HCT116 (cell line): ENCODE data around the gene NHLRC4. TPM values are rescaled to one million over a fixed set of nuclear protein-coding genes. Genes with fewer than 3 reads are reported as not detected.
A peak's percentile ranks its signal among the peaks of the same experiment; 100 is the strongest.

Source experiments
- ATAC-seq: fragments of 200-7000 bp; cut with Tn5 transposase; 2 replicates; pipeline ENCODE4 v1.9.1; 2020; ENCODE audit warnings: mild to moderate bottlenecking, moderate library complexity
- BruUV-seq: library from RNA; stranded (reverse); fragments of 400-500 nt; replicated peaks from 2 replicates; lab custom pipeline; 2021; lab: Mats Ljungman, UMichigan
- CTCF ChIA-PET: fragments of 300-600 bp; sonication (Branson Sonifier 250); formaldehyde crosslinking; loops from one replicate; lab custom pipeline; 2021; ENCODE audit warnings: antibody characterized with exemption; lab: Charles Lee
- POLR2A ChIA-PET: fragments of 300-600, 350-600 bp; sonication (Branson Sonifier 250); formaldehyde crosslinking; loops from one replicate; lab custom pipeline; 2021; ENCODE audit warnings: antibody characterized with exemption; lab: Charles Lee
- RAD21 ChIA-PET, 2 experiments: fragments of 300-600 bp; sonication (Branson Sonifier 250); formaldehyde crosslinking; loops; one replicate each; lab custom pipeline; 2023; ENCODE audit warnings: low total read pairs in 2 of 2; ENCODE audit not compliant: uncharacterized antibody in 2 of 2, unreplicated experiment in 2 of 2, low non-redundant PET in 1 of 2; lab: Charles Lee
- DNase-seq: peaks from one replicate; pipeline ENCODE4 v3.0.0-alpha.2; 2010; ENCODE audit warnings: low read depth, low spot score
- H2AFZ ChIP-seq: fragments of 200-600 bp; shearing (Covaris generic), sonication (generic); 2 replicates; pipeline ENCODE4 v1.6.1; 2017; ENCODE audit warnings: low read depth, mixed run types, mixed read lengths, antibody characterized with exemption, low read length; ENCODE audit not compliant: poor library complexity, severe bottlenecking
- H3K27ac ChIP-seq: 2 replicates; pipeline ENCODE4 v1.5.1; 2012; ENCODE audit warnings: low read depth, low read length
- H3K27me3 ChIP-seq: fragments of 200-600 bp; sonication (generic); 2 replicates; pipeline ENCODE4 v1.6.1; 2016; ENCODE audit warnings: mixed run types, low read length, mixed read lengths; ENCODE audit not compliant: insufficient read depth
- H3K36me3 ChIP-seq, 2 experiments: fragments of 200-500 bp in 1 of 2; fragments of 200-600 bp in 1 of 2; sonication (Bioruptor generic) in 1 of 2; sonication (generic) in 1 of 2; 2 replicates each; pipeline versions ENCODE4 v1.5.1 to v1.6.1; 2014 to 2016; ENCODE audit warnings: low read length in 2 of 2, inconsistent platforms in 1 of 2, mixed read lengths in 1 of 2, mixed run types in 1 of 2; ENCODE audit not compliant: insufficient read depth in 2 of 2, control insufficient read depth in 1 of 2
- H3K4me1 ChIP-seq, 2 experiments: fragments of 200-600 bp in 1 of 2; sonication (generic) in 1 of 2; 2 replicates each; pipeline versions ENCODE4 v1.5.1 to v1.6.1; 2012 to 2017; ENCODE audit warnings: low read length in 2 of 2, inconsistent platforms in 1 of 2, mild to moderate bottlenecking in 1 of 2, mixed read lengths in 1 of 2, mixed run types in 1 of 2, moderate library complexity in 1 of 2; ENCODE audit not compliant: insufficient read depth in 2 of 2, control insufficient read depth in 1 of 2
- H3K4me2 ChIP-seq: fragments of 200-600 bp; sonication (generic); 2 replicates; pipeline ENCODE4 v1.6.1; 2017; ENCODE audit warnings: mixed run types, low read length, mixed read lengths
- H3K4me3 ChIP-seq, 2 experiments: fragments of 200-600 bp in 1 of 2; sonication (generic) in 1 of 2; replicated peaks in 1 of 2; 2 replicates each; pipeline ENCODE4 v1.5.1; 2011 to 2016; ENCODE audit warnings: low read length in 2 of 2, control low read depth in 1 of 2, low read depth in 1 of 2, mild to moderate bottlenecking in 1 of 2, mixed read lengths in 1 of 2, mixed run types in 1 of 2
- H3K79me2 ChIP-seq: fragments of 200-600 bp; sonication (generic); 2 replicates; pipeline ENCODE4 v1.6.1; 2017; ENCODE audit warnings: mild to moderate bottlenecking, mixed run types, low read length, moderate library complexity, mixed read lengths; ENCODE audit not compliant: insufficient read depth
- H3K9ac ChIP-seq: fragments of 200-600 bp; sonication (generic); 2 replicates; pipeline ENCODE4 v1.6.1; 2016; ENCODE audit warnings: low read length, mixed read lengths
- H3K9me2 ChIP-seq: fragments of 200-600 bp; sonication (generic), shearing (Covaris generic); 2 replicates; pipeline ENCODE4 v1.6.1; 2017; ENCODE audit warnings: mixed run types, mild to moderate bottlenecking, moderate library complexity; ENCODE audit not compliant: insufficient read depth
- H3K9me3 ChIP-seq, 2 experiments: fragments of 200-500 bp in 1 of 2; fragments of 200-600 bp in 1 of 2; sonication (Bioruptor generic) in 1 of 2; sonication (generic) in 1 of 2; 2 replicates each; pipeline ENCODE4 v1.6.1; 2014 to 2017; ENCODE audit warnings: low read length in 2 of 2, mixed read lengths in 2 of 2, inconsistent platforms in 1 of 2, low read depth in 1 of 2, mild to moderate bottlenecking in 1 of 2, mixed run types in 1 of 2, moderate library complexity in 1 of 2; ENCODE audit not compliant: control insufficient read depth in 1 of 2, insufficient read depth in 1 of 2
- H4K20me1 ChIP-seq: fragments of 200-600 bp; sonication (generic), shearing (Covaris generic); 2 replicates; pipeline ENCODE4 v1.6.1; 2017; ENCODE audit warnings: mixed run types, mild to moderate bottlenecking, moderate library complexity; ENCODE audit not compliant: insufficient read depth
- CBX3 ChIP-seq: IDR thresholded peaks from 2 replicates; pipeline ENCODE4 v1.6.1; 2012; ENCODE audit warnings: low read depth
- ELF1 ChIP-seq: IDR thresholded peaks from 2 replicates; pipeline ENCODE4 v1.6.1; 2012; ENCODE audit warnings: low read depth, borderline replicate concordance
- EZH2 ChIP-seq: fragments of 200-600 bp; sonication (generic); IDR thresholded peaks from 2 replicates; pipeline ENCODE4 v1.6.1; 2017; ENCODE audit warnings: antibody characterized with exemption, mixed run types
- MAX ChIP-seq: IDR thresholded peaks from 2 replicates; pipeline ENCODE4 v1.6.1; 2012
- POLR2AphosphoS5 ChIP-seq: IDR thresholded peaks from 2 replicates; pipeline ENCODE4 v1.6.1; 2011; ENCODE audit warnings: mild to moderate bottlenecking, low read depth, low read length, moderate library complexity
- SP1 ChIP-seq: IDR thresholded peaks from 2 replicates; pipeline ENCODE4 v1.6.1; 2012; ENCODE audit warnings: low read depth
- SRF ChIP-seq: IDR thresholded peaks from 2 replicates; pipeline ENCODE4 v1.6.1; 2012; ENCODE audit warnings: low read depth
- YY1 ChIP-seq: IDR thresholded peaks from 2 replicates; pipeline ENCODE4 v1.6.1; 2011; ENCODE audit warnings: low read length, low read depth, moderate library complexity, mild to moderate bottlenecking; ENCODE audit not compliant: insufficient replicate concordance; ENCODE audit errors: extremely low read depth
- ZBTB33 ChIP-seq: IDR thresholded peaks from 2 replicates; pipeline ENCODE4 v1.6.1; 2011; ENCODE audit warnings: mild to moderate bottlenecking, low read length, moderate library complexity; ENCODE audit not compliant: insufficient replicate concordance; ENCODE audit errors: extremely low read depth
- intact Hi-C: fragments of 100-400 bp; cut with micrococcal nuclease; formaldehyde crosslinking; loops from 2 replicates; pipeline ENCODE4 v1.10.0; 2022
- total RNA-seq: library from RNA; stranded (reverse); gene quantifications from one replicate; pipeline ENCODE4 v1.2.1, GENCODE V29; 2021; ENCODE audit not compliant: unreplicated experiment
- TF ChIP-seq, protein P1 (sequence below): IDR thresholded peaks from 2 replicates; pipeline ENCODE4 v1.6.1; 2012

Gene NHLRC4
- total RNA-seq, 1 experiment from 2014 or later = 0.22 TPM

GRCh38 chr16:526181-527014, 40.4 kb upstream of the NHLRC4 start:
- H3K27me3 ChIP-seq = no peaks in the 10 kb centered on the region
- peaks cover 0 to 6% of the 10 kb centered on the region in 2 experiments; a peak in 1 of 4 replicates for H3K36me3 ChIP-seq
- POLR2A ChIA-PET = no interaction called here
- no peaks in the 10 kb centered on the region for H4K20me1 ChIP-seq
- no peaks in the 10 kb centered on the region for H3K9me3 ChIP-seq
- peak overlapping the region; percentile 67 to 69 for H3K4me3 ChIP-seq
- no peaks in the 10 kb centered on the region for H3K9me2 ChIP-seq
- H2AFZ ChIP-seq = no peak overlapping the region
- CTCF ChIA-PET = no interaction called here
- TF ChIP-seq, protein P1, sequence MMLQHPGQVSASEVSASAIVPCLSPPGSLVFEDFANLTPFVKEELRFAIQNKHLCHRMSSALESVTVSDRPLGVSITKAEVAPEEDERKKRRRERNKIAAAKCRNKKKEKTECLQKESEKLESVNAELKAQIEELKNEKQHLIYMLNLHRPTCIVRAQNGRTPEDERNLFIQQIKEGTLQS = no peak
- TF ChIP-seq POLR2AphosphoS5 (no peak), ZBTB33 (no peak), SRF (no peak), MAX (no peak), SP1 (no peak), ELF1 (no peak), CBX3 (no peak), YY1 (no peak), EZH2 (no peak)
- no peak for DNase-seq
- H3K79me2 ChIP-seq = peaks cover 47% of the 10 kb centered on the region
- ATAC-seq = peak; percentile 1; the same call in 1 of the 2 replicates
- H3K9ac ChIP-seq = peak overlapping the region; percentile 90
- BruUV-seq = TSS peak; percentile 60
- H3K4me2 ChIP-seq = peak overlapping the region; percentile 81
- intact Hi-C loops = no loop called here
- H3K27ac ChIP-seq = peak overlapping the region; percentile 91
- RAD21 ChIA-PET = no interaction called here
- peaks cover 14 to 32% of the 10 kb centered on the region in 2 experiments for H3K4me1 ChIP-seq
